NCI-H748 (cell line): Measurements from ENCODE around the gene IL12B.
"Not testable (repeated sequence)": the region's sequence is repeated elsewhere in the genome, so short reads cannot be mapped to it uniquely, and the experiment has no call there.

Source experiments
- DNase-seq: peaks from one replicate; lab custom pipeline; 2025; ENCODE audit not compliant: unreplicated experiment; lab: John Stamatoyannopoulos, UW

IL12B gene

GRCh38 chr5:159330131-159330800 is at the start of gene IL12B:
TSS of gene IL12B (minus strand) at chr5:159330487. CDS start at chr5:159326782, 3,705 bp downstream.
- DNase-seq = no peak

- DNase-seq = no peak
These were observed 47.4 kb upstream of the IL12B start for GRCh38 chr5:159377653-159378052.

GRCh38 chr5:159367866-159368265 is 37.6 kb upstream of the IL12B start:
- DNase-seq = not testable (repeated sequence)

GRCh38 chr5:159366776-159367175 is 36.5 kb upstream of the IL12B start:
- DNase-seq = not testable (repeated sequence)

- DNase-seq = no peak
These were observed 31.9 kb upstream of the IL12B start for GRCh38 chr5:159362220-159362619.

- DNase-seq = not testable (repeated sequence)
These were observed 29.6 kb upstream of the IL12B start for GRCh38 chr5:159359871-159360270.

- DNase-seq = no peak
These were observed 29.1 kb upstream of the IL12B start for GRCh38 chr5:159359408-159359807.

GRCh38 chr5:159353661-159354252 is 23.5 kb upstream of the IL12B start:
- no peak for DNase-seq

- not testable (repeated sequence) for DNase-seq
These were observed 20.4 kb upstream of the IL12B start for GRCh38 chr5:159350644-159351043.

- DNase-seq = not testable (repeated sequence)
These were observed 19.9 kb upstream of the IL12B start for GRCh38 chr5:159350216-159350615.

GRCh38 chr5:159345861-159346260 is 15.6 kb upstream of the IL12B start:
- no peak for DNase-seq

- DNase-seq = no peak
These were observed 15.0 kb upstream of the IL12B start for GRCh38 chr5:159345336-159345735.

GRCh38 chr5:159343295-159344094 is 13.2 kb upstream of the IL12B start:
- no peak for DNase-seq

- no peak for DNase-seq
These were observed 12.6 kb upstream of the IL12B start for GRCh38 chr5:159342840-159343239.

GRCh38 chr5:159341906-159342310 is 11.6 kb upstream of the IL12B start:
- peak; percentile 39 for DNase-seq

- DNase-seq = no peak
These were observed 10.9 kb upstream of the IL12B start for GRCh38 chr5:159341145-159341544.

GRCh38 chr5:159340511-159340910 is 10.2 kb upstream of the IL12B start:
- DNase-seq = no peak

GRCh38 chr5:159339460-159339859 is 9.2 kb upstream of the IL12B start:
- DNase-seq = no peak

GRCh38 chr5:159338118-159338517 is 7.8 kb upstream of the IL12B start:
- no peak for DNase-seq

- DNase-seq = no peak
These were observed 7.0 kb upstream of the IL12B start for GRCh38 chr5:159337016-159337955.

- no peak for DNase-seq
These were observed 6.3 kb upstream of the IL12B start for GRCh38 chr5:159336586-159336985.
